Measurements from ENCODE around the gene FAM200B. TPM values are rescaled to one million over a fixed set of nuclear protein-coding genes. Genes with fewer than 3 reads are reported as not detected.
"Not testable (repeated sequence)": the region's sequence is repeated elsewhere in the genome, so short reads cannot be mapped to it uniquely, and the experiment has no call there.

FAM200B gene
- total RNA-seq, 1 donor from 2014 or later: 25.5 TPM

- intact Hi-C loops (cut with DNase I): no loop called here
- ATAC-seq (ENCODE audit: poor library complexity) (no peak), DNase-seq (no peak)
Measured at GRCh38 chr4:15718465-15718864, 36.8 kb downstream of the FAM200B start.

GRCh38 chr4:15718959-15719358, 37.3 kb downstream of the FAM200B start:
- intact Hi-C loops (cut with DNase I): no loop called here
- no peak for ATAC-seq (ENCODE audit: poor library complexity)
- no peak for DNase-seq

GRCh38 chr4:15719506-15719905, 37.9 kb downstream of the FAM200B start:
- intact Hi-C loops (cut with DNase I): no loop called here
- DNase-seq (no peak), ATAC-seq (ENCODE audit: poor library complexity) (no peak)

- ATAC-seq (ENCODE audit: poor library complexity) (no peak), DNase-seq (no peak)
- intact Hi-C loops (cut with DNase I): no loop called here
Measured at GRCh38 chr4:15720851-15721250, 39.2 kb downstream of the FAM200B start.

- ATAC-seq (ENCODE audit: poor library complexity) (no peak), DNase-seq (no peak)
- intact Hi-C loops (cut with DNase I): no loop called here
Measured at GRCh38 chr4:15725608-15726007, 44.0 kb downstream of the FAM200B start.

- ATAC-seq (ENCODE audit: poor library complexity) (peak; percentile 61), DNase-seq (no peak)
- intact Hi-C loops (cut with DNase I): loop anchor here (5.0 kb wide), 1 partner anchor 227 kb away; no protein-coding TSS in a partner anchor
Measured at GRCh38 chr4:15729910-15730533, 48.4 kb downstream of the FAM200B start.

GRCh38 chr4:15733061-15733460, 51.4 kb downstream of the FAM200B start:
- ATAC-seq (ENCODE audit: poor library complexity); DNase-seq: not testable (repeated sequence)
- intact Hi-C loops (cut with DNase I): loop anchor here (5.0 kb wide), 1 partner anchor 224 kb away; no protein-coding TSS in a partner anchor

- DNase-seq: no peak
- no peak for ATAC-seq (ENCODE audit: poor library complexity)
- intact Hi-C loops (cut with DNase I): no loop called here
Measured at GRCh38 chr4:15735536-15735935, 53.9 kb downstream of the FAM200B start.

- DNase-seq (no peak), ATAC-seq (ENCODE audit: poor library complexity) (no peak)
- intact Hi-C loops (cut with DNase I): no loop called here
Measured at GRCh38 chr4:15736514-15737050, 55.0 kb downstream of the FAM200B start.

GRCh38 chr4:15737255-15737654, 55.6 kb downstream of the FAM200B start:
- DNase-seq (no peak), ATAC-seq (ENCODE audit: poor library complexity) (no peak)
- intact Hi-C loops (cut with DNase I): no loop called here

GRCh38 chr4:15738877-15739276, 57.2 kb downstream of the FAM200B start:
- intact Hi-C loops (cut with DNase I): no loop called here
- no peak for ATAC-seq (ENCODE audit: poor library complexity)

More at GRCh38 chr4:15738877-15739276, 57.2 kb downstream of the FAM200B start:
- DNase-seq: no peak

Other genes with a start within 250 kb of the FAM200B start
- gene CC2D2A, start 211.9 kb upstream of the FAM200B start, total RNA-seq: 6.7 TPM
- gene FBXL5, start 26.5 kb upstream of the FAM200B start, total RNA-seq: 99.0 TPM
- 2.6 TPM for gene BST1, start 21.2 kb downstream of the FAM200B start, total RNA-seq
- gene CD38, start 96.5 kb downstream of the FAM200B start, total RNA-seq: 2.5 TPM